HEK293 (cell line): ENCODE results near the gene NSUN4.

Experiments
- ZBTB7A ChIP-seq: fragments of 450-650 bp; formaldehyde crosslinking; IDR thresholded peaks from 2 replicates; pipeline ENCODE4 v1.5.1; 2016; ENCODE audit warnings: low read depth, missing biosample characterization, missing genetic modification characterization
- ZNF677 ChIP-seq: fragments of 450-650 bp; IDR thresholded peaks from 2 replicates; pipeline ENCODE4 v1.5.0; 2018; ENCODE audit warnings: missing biosample characterization, mild to moderate bottlenecking, missing genetic modification characterization, moderate library complexity

DNA sequence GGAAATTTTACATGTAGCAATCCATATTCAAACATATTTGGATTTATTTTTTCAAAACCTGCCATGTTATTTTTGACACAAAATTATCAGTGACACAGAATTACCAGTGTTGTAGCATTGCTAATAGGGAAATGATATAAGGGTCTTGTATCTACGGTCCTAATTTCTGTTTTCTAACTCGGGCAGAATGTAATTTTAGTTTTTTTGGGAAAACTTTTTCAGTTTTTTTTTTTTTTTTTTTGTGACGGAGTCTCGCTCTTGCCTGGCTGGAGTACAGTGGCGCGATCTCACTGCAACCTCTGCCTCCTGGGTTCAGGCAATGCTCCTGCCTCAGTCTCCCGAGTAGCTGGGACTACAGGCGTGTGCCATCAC, 34.5 kb upstream of the NSUN4 start:
- TF ChIP-seq ZBTB7A (tag by site-specific recombination) (no peak), ZNF677 (no peak)
